IPS-11a (cell line): ENCODE data around the gene DDI1.

ENCODE experiments used
- H3K4me3 ChIP-seq: one replicate; pipeline ENCODE4 v1.5.1; 2013; ENCODE audit warnings: low read depth, low read length, control low read depth

DDI1 gene

GRCh38 chr11:104075706-104076105 lies 39.3 kb downstream of the DDI1 start:
- H3K4me3 ChIP-seq: no peak overlapping the region

GRCh38 chr11:104076455-104076854 lies 40.0 kb downstream of the DDI1 start:
- H3K4me3 ChIP-seq: no peak overlapping the region

- H3K4me3 ChIP-seq: no peak overlapping the region
These were observed 41.8 kb downstream of the DDI1 start for GRCh38 chr11:104078245-104078644.

GRCh38 chr11:104078995-104079394 lies 42.6 kb downstream of the DDI1 start:
- H3K4me3 ChIP-seq: no peak overlapping the region

GRCh38 chr11:104086621-104087020 lies 50.2 kb downstream of the DDI1 start:
- no peak overlapping the region for H3K4me3 ChIP-seq
